Muscle layer of colon (tissue), 2 donors: Measurements from ENCODE around the gene CFAP77.

Experiments
- H3K27ac ChIP-seq: one replicate; pipeline ENCODE4 v1.7.0; 2013; ENCODE audit warnings: low read depth, mild to moderate bottlenecking, low read length, moderate library complexity
- H3K27me3 ChIP-seq, 2 donors: one replicate each; pipeline ENCODE4 v1.7.0; 2013; ENCODE audit warnings: low read length in 2 of 2, mild to moderate bottlenecking in 2 of 2; ENCODE audit not compliant: insufficient read depth in 2 of 2, control insufficient read depth in 1 of 2
- H3K36me3 ChIP-seq: one replicate; pipeline ENCODE4 v1.7.0; 2013; ENCODE audit warnings: mild to moderate bottlenecking, low read length; ENCODE audit not compliant: insufficient read depth
- H3K4me1 ChIP-seq: one replicate; pipeline ENCODE4 v1.7.0; 2013; ENCODE audit warnings: mild to moderate bottlenecking, low read length; ENCODE audit not compliant: insufficient read depth
- H3K4me3 ChIP-seq, 2 donors: one replicate each; pipeline ENCODE4 v1.7.0; 2013; ENCODE audit warnings: low read length in 2 of 2, low read depth in 1 of 2, mild to moderate bottlenecking in 1 of 2, moderate library complexity in 1 of 2
- H3K9ac ChIP-seq: one replicate; pipeline ENCODE4 v1.7.0; 2013; ENCODE audit warnings: low read length
- H3K9me3 ChIP-seq: one replicate; pipeline ENCODE4 v1.7.0; 2013; ENCODE audit warnings: mild to moderate bottlenecking, low read length
- donor health status: abdominal sarcoma.
- donor health status: Adenocarcinoma of cecum.

Gene CFAP77

DNA sequence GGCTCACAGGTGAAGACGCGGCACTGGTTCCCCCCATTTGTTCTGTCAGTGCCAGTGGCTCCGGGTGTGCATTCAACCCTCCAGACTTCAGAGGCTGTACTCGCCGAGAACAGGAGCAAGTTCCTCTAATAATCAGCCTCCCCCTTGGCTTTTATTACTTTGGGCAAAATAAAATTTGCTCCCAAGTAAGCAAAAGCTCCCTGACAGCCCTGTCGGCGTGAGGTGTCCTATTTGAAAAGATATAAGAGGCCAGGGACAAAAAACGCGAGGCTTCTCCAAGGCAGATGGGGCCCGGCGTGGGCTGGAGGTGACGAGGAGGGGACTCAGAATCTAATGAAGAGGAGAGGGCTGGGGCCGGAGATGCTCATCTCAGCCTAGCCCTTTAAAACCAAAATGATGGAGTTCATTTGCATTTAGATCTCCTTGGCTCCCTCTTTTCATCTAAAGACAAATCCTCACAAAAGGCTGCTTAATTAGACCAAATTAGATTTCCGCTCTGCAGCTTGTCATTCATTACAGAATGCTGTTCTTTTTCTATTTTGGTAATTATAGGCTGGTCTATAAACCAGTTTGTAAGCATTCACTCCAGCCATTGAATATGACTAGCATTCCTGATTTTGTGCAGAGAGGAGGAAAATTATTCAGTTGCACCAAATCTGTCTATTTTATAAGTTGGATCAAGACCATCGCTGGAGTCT is 68.5 kb downstream of the CFAP77 start:
- Histone ChIP-seq H3K27me3 (no peaks in the 10 kb centered on the region), H3K27ac (no peak overlapping the region), H3K4me3 (no peak overlapping the region), H3K4me1 (no peaks in the 10 kb centered on the region), H3K9me3 (no peaks in the 10 kb centered on the region), H3K36me3 (no peaks in the 10 kb centered on the region), H3K9ac (no peak overlapping the region)

GRCh38 chr9:132479733-132480132 is 69.7 kb downstream of the CFAP77 start:
- H3K27me3 ChIP-seq = no peaks in the 10 kb centered on the region
- H3K4me3 ChIP-seq = no peak overlapping the region
- H3K27ac ChIP-seq = no peak overlapping the region
- H3K9ac ChIP-seq = no peak overlapping the region
- no peaks in the 10 kb centered on the region for H3K9me3 ChIP-seq
- H3K36me3 ChIP-seq = no peaks in the 10 kb centered on the region
- no peaks in the 10 kb centered on the region for H3K4me1 ChIP-seq

GRCh38 chr9:132481053-132481849 is 71.2 kb downstream of the CFAP77 start:
- no peak overlapping the region for H3K4me3 ChIP-seq
- no peak overlapping the region for H3K27ac ChIP-seq
- H3K36me3 ChIP-seq = no peaks in the 10 kb centered on the region
- no peaks in the 10 kb centered on the region for H3K4me1 ChIP-seq
- no peaks in the 10 kb centered on the region for H3K27me3 ChIP-seq
- H3K9me3 ChIP-seq = no peaks in the 10 kb centered on the region
- no peak overlapping the region for H3K9ac ChIP-seq

GRCh38 chr9:132482196-132482813 is 72.3 kb downstream of the CFAP77 start:
- H3K27ac ChIP-seq = no peak overlapping the region
- H3K9ac ChIP-seq = no peak overlapping the region
- H3K27me3 ChIP-seq = peaks cover under 1 to 9% of the 10 kb centered on the region in 2 donors
- no peaks in the 10 kb centered on the region for H3K9me3 ChIP-seq
- H3K4me1 ChIP-seq = no peaks in the 10 kb centered on the region
- no peaks in the 10 kb centered on the region for H3K36me3 ChIP-seq
- H3K4me3 ChIP-seq = no peak overlapping the region

DNA sequence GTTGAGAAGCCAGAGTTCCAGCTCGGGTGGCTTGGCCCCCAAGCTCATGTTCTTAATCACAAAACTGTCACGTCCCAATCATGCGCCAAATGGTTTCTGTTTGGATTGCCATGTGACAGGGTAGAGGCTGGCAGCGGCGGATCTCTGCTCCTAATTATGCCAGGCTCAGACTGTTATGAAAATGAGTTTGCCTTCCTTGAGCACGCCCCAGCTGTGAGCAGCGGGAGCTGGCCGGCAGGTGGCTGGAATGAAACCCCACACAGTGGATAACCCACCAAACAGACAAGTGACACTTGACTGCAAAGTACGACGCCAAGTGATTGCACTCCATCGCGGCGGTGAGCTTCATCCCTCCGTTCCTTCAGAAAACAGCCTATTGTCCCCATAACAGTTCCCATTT is 75.4 kb downstream of the CFAP77 start:
- Histone ChIP-seq H3K36me3 (no peaks in the 10 kb centered on the region), H3K4me1 (no peaks in the 10 kb centered on the region), H3K9me3 (no peaks in the 10 kb centered on the region), H3K4me3 (no peak overlapping the region), H3K27ac (no peak overlapping the region), H3K27me3 (peaks cover 16 to 22% of the 10 kb centered on the region in 2 donors), H3K9ac (no peak overlapping the region)

- Histone ChIP-seq H3K27me3 (peaks cover 16 to 22% of the 10 kb centered on the region in 2 donors), H3K9ac (no peak overlapping the region), H3K4me3 (no peak overlapping the region), H3K27ac (no peak overlapping the region), H3K36me3 (no peaks in the 10 kb centered on the region), H3K4me1 (no peaks in the 10 kb centered on the region), H3K9me3 (no peaks in the 10 kb centered on the region)
Observed at GRCh38 chr9:132486706-132487350, 76.8 kb downstream of the CFAP77 start.

- H3K9me3 ChIP-seq = no peaks in the 10 kb centered on the region
- no peak overlapping the region for H3K4me3 ChIP-seq
- no peak overlapping the region for H3K9ac ChIP-seq
- H3K27ac ChIP-seq = no peak overlapping the region
- H3K36me3 ChIP-seq = no peaks in the 10 kb centered on the region
- peaks cover 16 to 22% of the 10 kb centered on the region in 2 donors for H3K27me3 ChIP-seq
- H3K4me1 ChIP-seq = no peaks in the 10 kb centered on the region
Observed at GRCh38 chr9:132487351-132487791, 77.4 kb downstream of the CFAP77 start.

GRCh38 chr9:132487980-132488535 is 78.0 kb downstream of the CFAP77 start:
- H3K9ac ChIP-seq = no peak overlapping the region
- H3K4me3 ChIP-seq = no peak overlapping the region
- no peaks in the 10 kb centered on the region for H3K9me3 ChIP-seq
- H3K27ac ChIP-seq = no peak overlapping the region
- no peaks in the 10 kb centered on the region for H3K4me1 ChIP-seq
- H3K27me3 ChIP-seq = peaks cover 16 to 26% of the 10 kb centered on the region in 2 donors
- H3K36me3 ChIP-seq = no peaks in the 10 kb centered on the region

GRCh38 chr9:132488626-132489025 is 78.6 kb downstream of the CFAP77 start:
- Histone ChIP-seq H3K9ac (no peak overlapping the region), H3K27ac (no peak overlapping the region), H3K27me3 (peaks cover 16 to 26% of the 10 kb centered on the region in 2 donors), H3K4me3 (no peak overlapping the region), H3K36me3 (no peaks in the 10 kb centered on the region), H3K4me1 (no peaks in the 10 kb centered on the region), H3K9me3 (no peaks in the 10 kb centered on the region)

- no peak overlapping the region for H3K27ac ChIP-seq
- no peaks in the 10 kb centered on the region for H3K4me1 ChIP-seq
- H3K36me3 ChIP-seq = no peaks in the 10 kb centered on the region
- H3K9me3 ChIP-seq = no peaks in the 10 kb centered on the region
- no peak overlapping the region for H3K4me3 ChIP-seq
- H3K9ac ChIP-seq = no peak overlapping the region
- H3K27me3 ChIP-seq = peaks cover 16 to 26% of the 10 kb centered on the region in 2 donors
Observed at GRCh38 chr9:132489536-132489935, 79.5 kb downstream of the CFAP77 start.

GRCh38 chr9:132494857-132495256 is 84.8 kb downstream of the CFAP77 start:
- H3K4me3 ChIP-seq = no peak overlapping the region
- no peak overlapping the region for H3K9ac ChIP-seq
- no peaks in the 10 kb centered on the region for H3K9me3 ChIP-seq
- no peaks in the 10 kb centered on the region for H3K4me1 ChIP-seq
- no peaks in the 10 kb centered on the region for H3K36me3 ChIP-seq
- no peak overlapping the region for H3K27ac ChIP-seq
- peaks cover 0 to 14% of the 10 kb centered on the region in 2 donors for H3K27me3 ChIP-seq
